ENCODE results near the gene PRR36.
"Not testable (repeated sequence)": the region's sequence is repeated elsewhere in the genome, so short reads cannot be mapped to it uniquely, and the experiment has no call there.

Gene PRR36

GRCh38 chr19:7874076-7874896, at the start of gene PRR36:
Gene PRR36, minus strand, starts transcription at chr19:7874390. Its CDS starts 701 bp downstream, at chr19:7873689.
- DNase-seq (ENCODE audit: low read depth), result no peak

- DNase-seq (ENCODE audit: low read depth), result no peak
These were observed 49.4 kb upstream of the PRR36 start for GRCh38 chr19:7923295-7924191.

GRCh38 chr19:7922836-7923195, 48.6 kb upstream of the PRR36 start:
- no peak for DNase-seq (ENCODE audit: low read depth)

GRCh38 chr19:7921967-7922835, 48.0 kb upstream of the PRR36 start:
- no peak for DNase-seq (ENCODE audit: low read depth)

- DNase-seq (ENCODE audit: low read depth), result no peak
These were observed 47.2 kb upstream of the PRR36 start for GRCh38 chr19:7921302-7921966.

GRCh38 chr19:7920519-7921301, 46.5 kb upstream of the PRR36 start:
- peak; percentile 99 for DNase-seq (ENCODE audit: low read depth)

GRCh38 chr19:7919610-7920518, 45.7 kb upstream of the PRR36 start, which contains the start of gene SNAPC2:
Gene SNAPC2, plus strand, starts transcription at chr19:7920338. Its CDS starts 29 bp downstream, at chr19:7920367.
- peak; percentile 90 for DNase-seq (ENCODE audit: low read depth)

- DNase-seq (ENCODE audit: low read depth), result no peak
These were observed 44.6 kb upstream of the PRR36 start for GRCh38 chr19:7918615-7919421.

GRCh38 chr19:7918062-7918614, 43.9 kb upstream of the PRR36 start:
- DNase-seq (ENCODE audit: low read depth), result not testable (repeated sequence)

GRCh38 chr19:7917267-7918061, 43.3 kb upstream of the PRR36 start:
- no peak for DNase-seq (ENCODE audit: low read depth)

GRCh38 chr19:7916955-7917266, 42.7 kb upstream of the PRR36 start:
- no peak for DNase-seq (ENCODE audit: low read depth)

GRCh38 chr19:7916103-7916954, 42.1 kb upstream of the PRR36 start:
- DNase-seq (ENCODE audit: low read depth), result no peak

- DNase-seq (ENCODE audit: low read depth), result no peak
These were observed 41.3 kb upstream of the PRR36 start for GRCh38 chr19:7915250-7916102.

- DNase-seq (ENCODE audit: low read depth), result no peak
These were observed 40.4 kb upstream of the PRR36 start, which contains the start of gene TGFBR3L for GRCh38 chr19:7914598-7915045. Gene TGFBR3L, plus strand, starts transcription at chr19:7914830.

GRCh38 chr19:7914099-7914498, 39.9 kb upstream of the PRR36 start:
- DNase-seq (ENCODE audit: low read depth), result no peak

- DNase-seq (ENCODE audit: low read depth), result no peak
These were observed 39.5 kb upstream of the PRR36 start for GRCh38 chr19:7913652-7914051.
